Keratinocyte (primary cell): Measurements from ENCODE around the gene POU2F2. TPM values are rescaled to one million over a fixed set of nuclear protein-coding genes. Genes with fewer than 3 reads are reported as not detected.

Experiments used
- DNase-seq: peaks from one replicate; pipeline ENCODE4 v3.0.0-alpha.2; 2011; ENCODE audit warnings: low read depth, missing footprints, low spot score
- FAIRE-seq: peaks from 2 replicates; lab custom pipeline; 2011; peaks lifted over from hg19 to GRCh38; lab: Jason Lieb, UNC
- H2AFZ ChIP-seq: 2 replicates; pipeline ENCODE4 v1.6.0; 2012; ENCODE audit warnings: low read length, control low read depth, inconsistent platforms; ENCODE audit not compliant: control insufficient read depth
- H3K27ac ChIP-seq: 2 replicates; pipeline ENCODE4 v1.5.1; 2011; ENCODE audit warnings: low read length; ENCODE audit not compliant: control insufficient read depth, insufficient read depth
- H3K27me3 ChIP-seq: 3 replicates; pipeline ENCODE4 v1.6.0; 2011; ENCODE audit warnings: low read length; ENCODE audit not compliant: control insufficient read depth, insufficient read depth; ENCODE audit errors: extremely low read depth
- H3K36me3 ChIP-seq, 2 experiments: 2 replicates in 1 of 2; 3 replicates in 1 of 2; pipeline ENCODE4 v1.5.1; 2011; ENCODE audit warnings: low read length in 2 of 2, mild to moderate bottlenecking in 1 of 2; ENCODE audit not compliant: control insufficient read depth in 2 of 2, insufficient read depth in 2 of 2; ENCODE audit errors: extremely low read depth in 1 of 2
- H3K4me1 ChIP-seq: 3 replicates; pipeline ENCODE4 v1.5.1; 2011; ENCODE audit warnings: low read length; ENCODE audit not compliant: control insufficient read depth, insufficient read depth; ENCODE audit errors: extremely low read depth
- H3K4me2 ChIP-seq: 3 replicates; pipeline ENCODE4 v1.6.0; 2011; ENCODE audit warnings: low read depth, low read length; ENCODE audit not compliant: control insufficient read depth, insufficient read depth; ENCODE audit errors: extremely low read depth
- H3K4me3 ChIP-seq, 3 experiments: fragments of 200-600 bp in 1 of 3; sonication (generic) in 1 of 3; 2 replicates in 2 of 3; 3 replicates in 1 of 3; pipeline ENCODE4 v1.5.1; 2011 to 2016; ENCODE audit warnings: low read length in 3 of 3, mild to moderate bottlenecking in 3 of 3, control low read depth in 2 of 3, inconsistent platforms in 1 of 3, low read depth in 1 of 3, mixed read lengths in 1 of 3, mixed run types in 1 of 3, moderate library complexity in 1 of 3; ENCODE audit not compliant: control insufficient read depth in 2 of 3, insufficient read depth in 2 of 3; ENCODE audit errors: extremely low read depth in 1 of 3
- H3K79me2 ChIP-seq: 2 replicates; pipeline ENCODE4 v1.6.0; 2012; ENCODE audit warnings: low read length; ENCODE audit not compliant: control insufficient read depth, insufficient read depth
- H3K9ac ChIP-seq: 3 replicates; pipeline ENCODE4 v1.6.0; 2011; ENCODE audit warnings: low read length; ENCODE audit not compliant: control insufficient read depth, insufficient read depth; ENCODE audit errors: extremely low read depth
- H3K9me1 ChIP-seq: 3 replicates; pipeline ENCODE4 v1.6.0; 2011; ENCODE audit warnings: low read length; ENCODE audit not compliant: control insufficient read depth, insufficient read depth; ENCODE audit errors: extremely low read depth
- H3K9me3 ChIP-seq: 2 replicates; pipeline ENCODE4 v1.5.1; 2012; ENCODE audit warnings: low read depth, low read length; ENCODE audit not compliant: control insufficient read depth
- H4K20me1 ChIP-seq: 3 replicates; pipeline ENCODE4 v1.6.0; 2011; ENCODE audit warnings: low read length; ENCODE audit not compliant: control insufficient read depth, insufficient read depth; ENCODE audit errors: extremely low read depth
- CTCF ChIP-seq, 3 experiments: IDR thresholded peaks in 1 of 3; conservative IDR thresholded peaks in 1 of 3; optimal IDR thresholded peaks in 1 of 3; 2 replicates in 2 of 3; 3 replicates in 1 of 3; pipeline versions ENCODE3 to v1.5.1; 2011; ENCODE audit warnings: low read length in 3 of 3, mild to moderate bottlenecking in 3 of 3, moderate library complexity in 2 of 3, control low read depth in 1 of 3, inconsistent platforms in 1 of 3; ENCODE audit not compliant: insufficient read depth in 2 of 3; ENCODE audit errors: extremely low read depth in 1 of 3
- EZH2 ChIP-seq: IDR thresholded peaks from one replicate; pipeline ENCODE4 v1.6.1; 2012; ENCODE audit warnings: inconsistent platforms, mild to moderate bottlenecking, low read length, moderate library complexity
- dilution Hi-C: fragments of 300-500 bp; cut with MboI; formaldehyde crosslinking; loops from one replicate; pipeline ENCODE4 v1.7.0; 2020; ENCODE audit warnings: low sequenced_read_pairs; ENCODE audit not compliant: extremely low pct_ligation_motif_present
- polyA plus RNA-seq, 5 experiments: library from polyadenylated mRNA; depleted of rRNA in 3 of 5; stranded (reverse) in 3 of 5; stranded (forward) in 1 of 5; unstranded in 1 of 5; fragments of >200 nt; gene quantifications; 1 replicate in 1 of 5; 2 replicates in 3 of 5; 3 replicates in 1 of 5; pipeline versions ENCODE4 v1.2.1 to v1.2.3, GENCODE V29; 2011 to 2012; ENCODE audit warnings: missing spikeins in 2 of 5, low read depth in 1 of 5, low replicate concordance in 1 of 5

Gene POU2F2
- polyA plus RNA-seq, 1 donor (not counting 4 experiments of a cell fraction or from before 2014, with no cell fraction given) = 7.0 TPM

- no peaks in the 10 kb centered on the region for H3K36me3 ChIP-seq
- no peaks in the 10 kb centered on the region for H3K9me1 ChIP-seq
- no peak overlapping the region for H3K4me3 ChIP-seq
- H3K9ac ChIP-seq = no peak overlapping the region
- no peak for DNase-seq
- H2AFZ ChIP-seq = no peak overlapping the region
- no peak overlapping the region for H3K4me2 ChIP-seq
- FAIRE-seq = no peak
- no peaks in the 10 kb centered on the region for H3K4me1 ChIP-seq
- H3K9me3 ChIP-seq = no peaks in the 10 kb centered on the region
- H4K20me1 ChIP-seq = no peaks in the 10 kb centered on the region
- H3K27me3 ChIP-seq = peaks cover 10% of the 10 kb centered on the region
- dilution Hi-C loops = no loop called here
- H3K79me2 ChIP-seq = no peaks in the 10 kb centered on the region
- no peak overlapping the region for H3K27ac ChIP-seq
- TF ChIP-seq EZH2 (no peak), CTCF (optimal IDR thresholded peaks at IDR 0.05 in 1 of 3, IDR thresholded peaks at IDR 0.05 in 1 of 3, conservative IDR thresholded peaks at IDR 0.05 in 1 of 3; ENCODE audit: extremely low read depth in 1 of 3, insufficient read depth in 2 of 3, low read length in 3 of 3) (no peak)
Observed at GRCh38 chr19:42062381-42062780, 69.9 kb downstream of the POU2F2 start.

GRCh38 chr19:42060117-42060516, 72.1 kb downstream of the POU2F2 start:
- no peak for TF ChIP-seq CTCF (optimal IDR thresholded peaks at IDR 0.05 in 1 of 3, IDR thresholded peaks at IDR 0.05 in 1 of 3, conservative IDR thresholded peaks at IDR 0.05 in 1 of 3; ENCODE audit: extremely low read depth in 1 of 3, insufficient read depth in 2 of 3, low read length in 3 of 3)
- Histone ChIP-seq H3K4me2 (no peak overlapping the region), H3K9ac (no peak overlapping the region), H3K36me3 (no peaks in the 10 kb centered on the region), H3K27me3 (no peaks in the 10 kb centered on the region), H3K9me3 (no peaks in the 10 kb centered on the region), H3K4me3 (no peak overlapping the region), H3K4me1 (no peaks in the 10 kb centered on the region), H3K79me2 (no peaks in the 10 kb centered on the region), H3K9me1 (no peaks in the 10 kb centered on the region), H4K20me1 (no peaks in the 10 kb centered on the region), H2AFZ (no peak overlapping the region), H3K27ac (no peak overlapping the region)
- dilution Hi-C loops = no loop called here
- DNase-seq (no peak), FAIRE-seq (no peak)
